Mesenchymal stem cell (in vitro differentiated cells and primary cell): ENCODE measurements around the gene UGT2B17. TPM values are rescaled to one million over a fixed set of nuclear protein-coding genes. Genes with fewer than 3 reads are reported as not detected.
"Not testable (repeated sequence)": the region's sequence is repeated elsewhere in the genome, so short reads cannot be mapped to it uniquely, and the experiment has no call there.

Experiments
- DNase-seq: peaks from one replicate; pipeline ENCODE4 v3.0.0-alpha.2; 2013
- H2AFZ ChIP-seq: one replicate; pipeline ENCODE4 v1.6.1; 2013; ENCODE audit warnings: low read depth, mild to moderate bottlenecking, control low read depth, inconsistent platforms, low read length, moderate library complexity
- H2AK5ac ChIP-seq: 2 replicates; pipeline ENCODE4 v1.6.1; 2013; ENCODE audit warnings: low read length, moderate library complexity, mild to moderate bottlenecking, inconsistent platforms; ENCODE audit not compliant: severe bottlenecking
- H2BK120ac ChIP-seq: one replicate; pipeline ENCODE4 v1.6.1; 2013; ENCODE audit warnings: low read depth, mild to moderate bottlenecking, inconsistent platforms, low read length, moderate library complexity
- H2BK12ac ChIP-seq, 2 experiments: one replicate each; pipeline ENCODE4 v1.6.1; 2013; ENCODE audit warnings: inconsistent platforms in 2 of 2, low read length in 2 of 2, mild to moderate bottlenecking in 2 of 2, moderate library complexity in 2 of 2, control low read depth in 1 of 2
- H2BK15ac ChIP-seq: one replicate; pipeline ENCODE4 v1.6.1; 2013; ENCODE audit warnings: mild to moderate bottlenecking, low read depth, inconsistent platforms; ENCODE audit not compliant: poor library complexity, severe bottlenecking
- H2BK5ac ChIP-seq: 2 replicates; pipeline ENCODE4 v1.6.1; 2013; ENCODE audit warnings: low read depth, mild to moderate bottlenecking, low read length, control low read depth, inconsistent platforms; ENCODE audit not compliant: poor library complexity, severe bottlenecking
- H3K14ac ChIP-seq, 2 experiments: one replicate each; pipeline ENCODE4 v1.6.1; 2013; ENCODE audit warnings: inconsistent platforms in 2 of 2, low read length in 2 of 2, control low read depth in 1 of 2, mild to moderate bottlenecking in 1 of 2, moderate library complexity in 1 of 2
- H3K18ac ChIP-seq, 2 experiments: one replicate each; pipeline ENCODE4 v1.6.1; 2013; ENCODE audit warnings: inconsistent platforms in 2 of 2, low read length in 2 of 2, control low read depth in 1 of 2, low read depth in 1 of 2, mild to moderate bottlenecking in 1 of 2
- H3K23ac ChIP-seq, 2 experiments: one replicate each; pipeline ENCODE4 v1.6.1; 2013; ENCODE audit warnings: inconsistent platforms in 2 of 2, low read length in 2 of 2, mild to moderate bottlenecking in 2 of 2, moderate library complexity in 2 of 2, control low read depth in 1 of 2
- H3K27ac ChIP-seq: 2 replicates; pipeline ENCODE4 v1.5.1; 2013; ENCODE audit warnings: mild to moderate bottlenecking, moderate library complexity, low read length, control low read depth, inconsistent platforms; ENCODE audit not compliant: poor library complexity, severe bottlenecking
- H3K27me3 ChIP-seq, 2 experiments: 2 replicates each; pipeline versions ENCODE4 v1.6.1 to v1.7.0; 2013; ENCODE audit warnings: low read length in 2 of 2, mild to moderate bottlenecking in 2 of 2, moderate library complexity in 2 of 2, control low read depth in 1 of 2, inconsistent platforms in 1 of 2; ENCODE audit not compliant: control insufficient read depth in 1 of 2, insufficient read depth in 1 of 2
- H3K36me3 ChIP-seq, 2 experiments: 2 replicates each; pipeline versions ENCODE4 v1.6.1 to v1.7.0; 2013; ENCODE audit warnings: low read length in 2 of 2, control low read depth in 1 of 2, inconsistent platforms in 1 of 2, low read depth in 1 of 2, mild to moderate bottlenecking in 1 of 2; ENCODE audit not compliant: insufficient read depth in 2 of 2, control insufficient read depth in 1 of 2
- H3K4ac ChIP-seq, 2 experiments: one replicate each; pipeline ENCODE4 v1.6.1; 2013; ENCODE audit warnings: inconsistent platforms in 2 of 2, low read length in 2 of 2, mild to moderate bottlenecking in 2 of 2, moderate library complexity in 2 of 2, control low read depth in 1 of 2, low read depth in 1 of 2
- H3K4me1 ChIP-seq: 2 replicates; pipeline ENCODE4 v1.6.1; 2013; ENCODE audit warnings: low read depth, low read length, control low read depth; ENCODE audit not compliant: control insufficient read depth, insufficient read depth
- H3K4me2 ChIP-seq: 2 replicates; pipeline ENCODE4 v1.6.1; 2013; ENCODE audit warnings: low read length, mild to moderate bottlenecking, inconsistent platforms; ENCODE audit not compliant: poor library complexity, severe bottlenecking
- H3K4me3 ChIP-seq, 2 experiments: 2 replicates each; pipeline versions ENCODE4 v1.5.1 to v1.7.0; 2013; ENCODE audit warnings: low read length in 2 of 2, mild to moderate bottlenecking in 2 of 2, control low read depth in 1 of 2, low read depth in 1 of 2; ENCODE audit not compliant: insufficient read depth in 1 of 2
- H3K79me1 ChIP-seq: replicated peaks from 2 replicates; pipeline ENCODE4 v1.6.1; 2013; ENCODE audit warnings: mild to moderate bottlenecking, control low read depth, low read length, inconsistent platforms; ENCODE audit not compliant: poor library complexity, severe bottlenecking
- H3K9ac ChIP-seq: 2 replicates; pipeline ENCODE4 v1.7.0; 2013; ENCODE audit warnings: mild to moderate bottlenecking, low read length, moderate library complexity
- H3K9me3 ChIP-seq: 2 replicates; pipeline ENCODE4 v1.7.0; 2013; ENCODE audit warnings: mild to moderate bottlenecking, low read length; ENCODE audit not compliant: control insufficient read depth
- H4K8ac ChIP-seq: one replicate; pipeline ENCODE4 v1.6.1; 2013; ENCODE audit warnings: inconsistent platforms, mild to moderate bottlenecking, low read length, moderate library complexity
- H4K91ac ChIP-seq: one replicate; pipeline ENCODE4 v1.6.1; 2013; ENCODE audit warnings: mild to moderate bottlenecking, low read length, inconsistent platforms
- WGBS: methylation state at CpG from one replicate; pipeline ENCODE4 v1.1.7; 2013; ENCODE audit warnings: mixed read lengths; 5-methylcytosine and 5-hydroxymethylcytosine counted together
- polyA plus RNA-seq, 2 experiments: library from polyadenylated mRNA; stranded (reverse); fragments of 200-250 nt; gene quantifications; one replicate each; pipeline ENCODE4 v1.2.3, GENCODE V29; 2013

Gene UGT2B17
- polyA plus RNA-seq (2013, experiment 1 of 2), result not detected
- not detected for polyA plus RNA-seq (2013, experiment 2 of 2)

DNA sequence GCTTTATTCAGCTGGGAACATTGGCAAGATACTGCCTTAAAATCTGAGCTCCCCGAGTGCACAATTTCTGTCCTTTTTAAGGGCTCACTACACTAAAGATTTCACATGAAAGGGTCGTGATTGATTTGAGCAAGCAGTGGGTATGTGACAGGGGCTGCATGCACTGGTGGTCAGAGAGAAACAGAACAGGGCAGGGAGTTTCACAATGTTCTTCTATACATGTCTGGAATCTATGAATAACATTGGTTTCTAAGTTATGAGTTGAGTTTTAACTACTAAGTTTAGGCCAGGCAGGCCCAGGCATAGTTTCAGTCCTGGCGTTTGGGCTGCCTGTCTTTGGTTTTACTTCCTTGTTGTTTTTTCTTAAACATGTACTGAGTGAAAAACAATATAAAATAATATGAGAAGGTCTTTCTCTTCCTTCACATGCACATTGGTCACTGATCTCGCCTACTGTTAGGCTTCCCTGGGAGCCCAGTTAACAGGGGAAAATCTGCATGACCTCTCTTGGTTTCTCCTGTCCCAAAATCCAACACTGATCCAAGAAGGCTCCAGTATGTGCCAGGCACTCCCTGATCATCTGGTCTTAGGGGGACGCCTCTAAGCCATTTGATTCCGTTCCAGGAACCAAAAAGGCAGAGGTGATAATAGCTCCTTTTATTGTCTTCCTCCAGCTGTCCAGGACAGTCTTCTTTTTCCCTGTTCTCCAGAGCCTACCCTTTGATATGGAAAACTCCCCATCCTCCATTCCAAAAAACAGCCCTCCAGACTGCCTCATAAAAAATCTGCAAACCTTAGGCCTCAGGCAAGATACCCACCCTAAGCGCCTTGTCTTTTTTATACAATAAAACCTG is at the start of gene UGT2B17:
TSS of gene UGT2B17 (minus strand) at position 51 of the 854 bp plus-strand sequence. CDS start 7,838 bp downstream, outside the sequence.
- Histone ChIP-seq H2BK12ac (no peak within 1 kb of the TSS), H4K8ac (no peak within 1 kb of the TSS), H2AK5ac (no peak within 1 kb of the TSS), H2BK15ac (no peak within 1 kb of the TSS), H4K91ac (no peak within 1 kb of the TSS), H3K27ac (no peak within 1 kb of the TSS), H2BK5ac (no peak within 1 kb of the TSS), H3K23ac (no peak within 1 kb of the TSS), H3K79me1 (no peaks in the 10 kb centered on the region), H3K4ac (no peak within 1 kb of the TSS), H2BK120ac (no peak within 1 kb of the TSS), H3K27me3 (no peaks in the 10 kb centered on the region), H3K36me3 (no peaks in the 10 kb centered on the region), H3K9ac (no peak within 1 kb of the TSS), H3K4me1 (no peaks in the 10 kb centered on the region), H3K4me3 (no peak within 1 kb of the TSS), H3K4me2 (no peak within 1 kb of the TSS), H3K9me3 (no peaks in the 10 kb centered on the region), H3K14ac (no peak within 1 kb of the TSS), H2AFZ (no peak within 1 kb of the TSS), H3K18ac (no peak within 1 kb of the TSS)
- WGBS, result 74% methylated on average over 6 of the region's 7 CpGs
- DNase-seq, result no peak

DNA sequence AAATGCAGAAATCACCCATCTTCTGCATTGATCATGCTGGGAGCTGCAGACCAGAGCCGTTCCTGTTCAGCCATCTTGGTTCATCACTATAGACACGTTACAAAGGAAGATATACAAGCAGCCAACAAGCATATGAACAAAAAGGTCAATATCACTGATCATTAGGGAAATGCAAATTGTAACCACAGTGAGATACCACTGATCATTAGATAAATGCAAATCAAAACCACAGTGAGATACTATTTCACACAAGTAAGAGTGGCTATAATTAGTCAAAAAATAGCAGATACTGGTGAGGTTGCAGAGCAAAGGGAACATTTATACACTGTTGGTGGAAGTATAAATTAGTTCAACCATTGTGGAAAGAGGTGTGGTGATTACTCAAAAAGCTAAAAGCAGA is 46.6 kb upstream of the UGT2B17 start:
- not testable (repeated sequence) for H4K91ac ChIP-seq, H3K9ac ChIP-seq, H3K36me3 ChIP-seq, H2BK5ac ChIP-seq, H3K18ac ChIP-seq, H3K27ac ChIP-seq, H3K9me3 ChIP-seq, DNase-seq, H3K27me3 ChIP-seq, H3K4me1 ChIP-seq, H2AK5ac ChIP-seq, H3K14ac ChIP-seq, H2AFZ ChIP-seq, H3K79me1 ChIP-seq, H4K8ac ChIP-seq, H2BK12ac ChIP-seq, H2BK15ac ChIP-seq, H3K4me2 ChIP-seq, H3K4ac ChIP-seq, H2BK120ac ChIP-seq, H3K4me3 ChIP-seq, H3K23ac ChIP-seq
- 90% methylated on average over 2 of the region's 2 CpGs for WGBS

DNA sequence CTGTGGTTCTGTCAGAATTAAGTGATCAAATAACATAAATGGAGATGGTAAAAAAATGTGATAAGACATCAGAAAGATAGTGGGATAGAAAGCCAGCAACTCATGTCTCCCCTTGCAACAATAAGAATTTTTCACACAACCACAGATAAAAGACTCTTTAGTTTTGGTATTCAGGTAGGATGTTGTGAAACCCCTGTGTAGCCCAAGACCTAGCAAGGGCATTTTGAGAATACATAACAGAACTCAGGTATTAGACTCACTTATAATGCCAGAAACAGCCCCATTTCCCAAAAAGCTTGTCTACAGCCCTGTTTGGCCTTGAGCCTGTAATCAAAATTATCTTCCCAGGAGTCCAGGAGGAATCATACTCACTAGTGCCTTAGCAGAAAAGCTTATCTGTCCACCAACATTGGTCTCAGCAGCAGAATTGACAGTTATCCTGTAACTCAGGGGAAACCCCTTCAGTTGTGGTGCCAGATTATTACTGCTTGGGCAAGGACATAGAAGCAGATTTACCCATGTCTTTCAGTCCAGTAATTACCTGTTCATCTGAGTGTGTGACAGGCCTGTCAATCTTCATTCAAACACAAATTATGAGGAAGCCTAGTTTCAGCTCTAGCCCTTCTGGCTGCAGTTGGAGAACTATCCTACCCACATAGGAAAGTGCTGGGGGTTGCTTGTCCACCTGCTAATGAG is 41.0 kb upstream of the UGT2B17 start:
- no peak overlapping the region for H3K14ac ChIP-seq
- H3K4ac ChIP-seq, result no peak overlapping the region
- H4K91ac ChIP-seq, result no peak overlapping the region
- H2BK5ac ChIP-seq, result no peak overlapping the region
- H2BK15ac ChIP-seq, result no peak overlapping the region
- no peaks in the 10 kb centered on the region for H3K36me3 ChIP-seq
- no peak overlapping the region for H3K4me2 ChIP-seq
- H3K27ac ChIP-seq, result no peak overlapping the region
- no peak overlapping the region for H2AK5ac ChIP-seq
- H2AFZ ChIP-seq, result no peak overlapping the region
- no peak overlapping the region for H3K18ac ChIP-seq
- no peak overlapping the region for H3K23ac ChIP-seq
- H3K79me1 ChIP-seq, result no peaks in the 10 kb centered on the region
- DNase-seq, result no peak
- no peaks in the 10 kb centered on the region for H3K9me3 ChIP-seq
- H2BK12ac ChIP-seq, result no peak overlapping the region
- no peak overlapping the region for H4K8ac ChIP-seq
- H3K4me1 ChIP-seq, result no peaks in the 10 kb centered on the region
- no peak overlapping the region for H3K4me3 ChIP-seq
- H3K27me3 ChIP-seq, result no peaks in the 10 kb centered on the region
- no peak overlapping the region for H3K9ac ChIP-seq
- no peak overlapping the region for H2BK120ac ChIP-seq

DNA sequence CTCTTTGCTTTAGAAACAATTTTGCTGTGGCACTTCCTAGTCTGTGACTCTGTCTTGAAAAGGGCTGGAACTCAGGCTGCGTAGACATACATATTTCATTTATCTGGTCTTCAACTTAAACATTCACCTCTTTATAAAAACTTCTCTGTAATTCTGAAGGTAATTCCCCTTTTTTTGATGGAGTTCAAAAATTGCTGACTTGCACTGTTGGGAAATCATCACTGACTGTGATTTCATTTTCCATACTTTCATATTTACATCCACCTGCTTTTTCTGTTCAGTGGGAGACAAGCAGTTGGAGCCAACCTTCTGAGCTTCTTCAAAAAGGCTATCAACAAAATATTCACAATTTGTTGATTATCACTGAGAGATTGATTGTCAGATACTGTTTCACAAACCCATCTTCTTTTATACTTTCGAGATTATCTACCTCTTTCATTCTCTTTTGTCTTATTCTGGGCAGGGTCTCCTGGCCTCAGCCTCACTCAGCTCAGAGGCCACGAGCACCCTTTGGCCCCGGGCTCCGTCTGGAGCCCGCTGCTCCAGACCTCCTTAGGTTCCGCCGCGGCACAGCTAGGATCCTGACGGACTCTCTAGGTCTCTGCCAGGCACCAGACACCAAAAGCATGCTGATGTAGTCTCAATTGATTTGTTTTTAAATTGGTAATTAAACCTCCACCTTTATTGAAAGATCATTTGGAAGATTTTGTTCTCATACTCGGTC is 39.7 kb upstream of the UGT2B17 start:
- H3K4me3 ChIP-seq, result no peak overlapping the region
- H3K23ac ChIP-seq, result no peak overlapping the region
- no peak overlapping the region for H3K9ac ChIP-seq
- no peak overlapping the region for H2BK120ac ChIP-seq
- H3K4me2 ChIP-seq, result no peak overlapping the region
- no peaks in the 10 kb centered on the region for H3K27me3 ChIP-seq
- WGBS, result 89% methylated on average over 10 of the region's 11 CpGs
- no peak overlapping the region for H2BK5ac ChIP-seq
- H3K27ac ChIP-seq, result no peak overlapping the region
- no peak overlapping the region for H2AFZ ChIP-seq
- no peak overlapping the region for H4K8ac ChIP-seq
- H4K91ac ChIP-seq, result no peak overlapping the region
- no peak overlapping the region for H2BK15ac ChIP-seq
- H3K4ac ChIP-seq, result no peak overlapping the region
- no peak overlapping the region for H2AK5ac ChIP-seq
- no peaks in the 10 kb centered on the region for H3K9me3 ChIP-seq
- no peak overlapping the region for H3K14ac ChIP-seq
- no peaks in the 10 kb centered on the region for H3K4me1 ChIP-seq
- H2BK12ac ChIP-seq, result no peak overlapping the region
- H3K18ac ChIP-seq, result no peak overlapping the region
- no peaks in the 10 kb centered on the region for H3K36me3 ChIP-seq
- DNase-seq, result no peak
- no peaks in the 10 kb centered on the region for H3K79me1 ChIP-seq
